H1 (cell line): Measurements from ENCODE around the gene CPED1. TPM values are rescaled to one million over a fixed set of nuclear protein-coding genes. Genes with fewer than 3 reads are reported as not detected.

ENCODE experiments used
- CTCF ChIA-PET: fragments of 300-600 bp; sonication (Branson Sonifier 250); formaldehyde crosslinking; loops from one replicate; lab custom pipeline; 2021; ENCODE audit not compliant: partially characterized antibody; lab: Charles Lee
- POLR2A ChIA-PET: fragments of 300-600 bp; sonication (Branson Sonifier 250); formaldehyde crosslinking; loops from one replicate; lab custom pipeline; 2021; ENCODE audit warnings: inconsistent platforms; ENCODE audit not compliant: partially characterized antibody; lab: Charles Lee
- DNase-seq, 2 experiments: peaks; one replicate each; pipeline versions ENCODE4 v3.0.0 to v3.0.0-alpha.2; 2010 to 2022; ENCODE audit warnings: low spot score in 2 of 2, low read depth in 1 of 2, mixed read lengths in 1 of 2
- FAIRE-seq: peaks from 2 replicates; lab custom pipeline; 2011; peaks lifted over from hg19 to GRCh38; lab: Jason Lieb, UNC
- H2AFZ ChIP-seq: 2 replicates; pipeline ENCODE4 v1.8.1; 2012; ENCODE audit warnings: low read length, inconsistent platforms
- H2AK5ac ChIP-seq: 2 replicates; pipeline ENCODE4 v1.6.1; 2013; ENCODE audit warnings: low read depth, low read length
- H2BK120ac ChIP-seq: replicated peaks from 2 replicates; pipeline ENCODE3; 2013; ENCODE audit warnings: low read depth, low read length, inconsistent platforms
- H2BK12ac ChIP-seq: 2 replicates; pipeline ENCODE4 v1.6.1; 2013; ENCODE audit warnings: low read depth, low read length
- H2BK15ac ChIP-seq: 2 replicates; pipeline ENCODE4 v1.6.1; 2013; ENCODE audit warnings: low read length
- H2BK20ac ChIP-seq: 2 replicates; pipeline ENCODE4 v1.6.1; 2013; ENCODE audit warnings: low read length
- H2BK5ac ChIP-seq: 2 replicates; pipeline ENCODE4 v1.6.1; 2013; ENCODE audit warnings: low read depth, low read length
- H3K14ac ChIP-seq: 2 replicates; pipeline ENCODE4 v1.6.1; 2013; ENCODE audit warnings: inconsistent platforms; ENCODE audit not compliant: insufficient read length
- H3K18ac ChIP-seq: 2 replicates; pipeline ENCODE4 v1.6.1; 2013; ENCODE audit warnings: low read length; ENCODE audit errors: extremely low read depth
- H3K23ac ChIP-seq: 2 replicates; pipeline ENCODE4 v1.6.1; 2013; ENCODE audit warnings: inconsistent platforms; ENCODE audit not compliant: insufficient read length
- H3K23me2 ChIP-seq: 2 replicates; pipeline ENCODE4 v1.6.1; 2013; ENCODE audit warnings: low read depth, low read length
- H3K27ac ChIP-seq: 2 replicates; pipeline ENCODE4 v1.6.1; 2011; ENCODE audit warnings: low read depth, low read length, inconsistent platforms
- H3K27me3 ChIP-seq, 4 experiments: replicated peaks in 1 of 4; 1 replicate in 1 of 4; 2 replicates in 3 of 4; pipeline versions ENCODE4 v1.6.1 to v1.8.1; 2011 to 2013; ENCODE audit warnings: low read length in 3 of 4, mild to moderate bottlenecking in 3 of 4, inconsistent platforms in 2 of 4, mixed read lengths in 2 of 4, moderate library complexity in 1 of 4; ENCODE audit not compliant: control insufficient read depth in 3 of 4, insufficient read depth in 3 of 4; ENCODE audit errors: extremely low read depth in 1 of 4
- H3K36me3 ChIP-seq, 4 experiments: 2 replicates each; pipeline versions ENCODE4 v1.6.1 to v1.8.1; 2011 to 2013; ENCODE audit warnings: mild to moderate bottlenecking in 4 of 4, low read length in 3 of 4, moderate library complexity in 2 of 4, control low read depth in 1 of 4, inconsistent platforms in 1 of 4; ENCODE audit not compliant: insufficient read depth in 4 of 4, control insufficient read depth in 2 of 4
- H3K4ac ChIP-seq: replicated peaks from 2 replicates; pipeline ENCODE3; 2013; ENCODE audit warnings: low read length, low read depth, mixed read lengths, inconsistent platforms; ENCODE audit not compliant: insufficient read length
- H3K4me1 ChIP-seq, 4 experiments: replicated peaks in 1 of 4; 1 replicate in 1 of 4; 2 replicates in 3 of 4; pipeline versions ENCODE4 v1.6.1 to v1.8.1; 2011 to 2013; ENCODE audit warnings: low read length in 3 of 4, inconsistent platforms in 2 of 4, mixed read lengths in 1 of 4; ENCODE audit not compliant: insufficient read depth in 4 of 4, control insufficient read depth in 3 of 4
- H3K4me2 ChIP-seq, 2 experiments: 2 replicates each; pipeline versions ENCODE4 v1.6.1 to v1.8.1; 2011 to 2013; ENCODE audit warnings: low read depth in 2 of 2, low read length in 2 of 2, control low read depth in 1 of 2, inconsistent platforms in 1 of 2, mild to moderate bottlenecking in 1 of 2; ENCODE audit not compliant: insufficient read depth in 1 of 2
- H3K4me3 ChIP-seq, 4 experiments: fragments of 200-600, 300-600 bp in 1 of 4; sonication (generic), shearing (Covaris generic), sonication (Bioruptor Twin) in 1 of 4; 2 replicates each; pipeline versions ENCODE4 v1.5.1 to v1.8.1; 2011 to 2016; ENCODE audit warnings: low read length in 4 of 4, low read depth in 3 of 4, control low read depth in 2 of 4, inconsistent platforms in 2 of 4, mild to moderate bottlenecking in 2 of 4, mixed read lengths in 1 of 4, moderate library complexity in 1 of 4; ENCODE audit not compliant: insufficient read depth in 2 of 4; ENCODE audit errors: extremely low read depth in 1 of 4
- H3K56ac ChIP-seq: replicated peaks from 2 replicates; pipeline ENCODE3; 2013; ENCODE audit warnings: low read depth, mild to moderate bottlenecking, mixed read lengths, low read length, inconsistent platforms; ENCODE audit not compliant: insufficient read length
- H3K79me1 ChIP-seq: 2 replicates; pipeline ENCODE4 v1.6.1; 2013; ENCODE audit warnings: low read depth, low read length, control low read depth
- H3K79me2 ChIP-seq, 2 experiments: 2 replicates each; pipeline versions ENCODE4 v1.6.1 to v1.8.1; 2012 to 2013; ENCODE audit warnings: low read length in 2 of 2, mild to moderate bottlenecking in 2 of 2, inconsistent platforms in 1 of 2; ENCODE audit not compliant: insufficient read depth in 2 of 2, control insufficient read depth in 1 of 2
- H3K9ac ChIP-seq, 4 experiments: replicated peaks in 1 of 4; 1 replicate in 1 of 4; 2 replicates in 3 of 4; pipeline versions ENCODE4 v1.6.1 to v1.8.1; 2011 to 2013; ENCODE audit warnings: low read depth in 3 of 4, low read length in 3 of 4, control low read depth in 2 of 4, mild to moderate bottlenecking in 2 of 4, moderate library complexity in 2 of 4, inconsistent platforms in 1 of 4; ENCODE audit errors: extremely low read depth in 1 of 4
- H3K9me3 ChIP-seq, 2 experiments: 2 replicates each; pipeline versions ENCODE4 v1.6.1 to v1.8.1; 2012 to 2013; ENCODE audit warnings: mild to moderate bottlenecking in 2 of 2, moderate library complexity in 2 of 2, control low read depth in 1 of 2, inconsistent platforms in 1 of 2, low read depth in 1 of 2, low read length in 1 of 2, mixed read lengths in 1 of 2; ENCODE audit not compliant: insufficient read depth in 2 of 2
- H4K20me1 ChIP-seq, 2 experiments: replicated peaks in 1 of 2; 2 replicates each; pipeline versions ENCODE3 to v1.8.1; 2011 to 2013; ENCODE audit warnings: inconsistent platforms in 2 of 2, low read length in 2 of 2, mild to moderate bottlenecking in 1 of 2; ENCODE audit not compliant: insufficient read depth in 2 of 2, control insufficient read depth in 1 of 2
- H4K5ac ChIP-seq: 2 replicates; pipeline ENCODE4 v1.6.1; 2013; ENCODE audit warnings: low read length, low read depth, mixed read lengths, inconsistent platforms; ENCODE audit not compliant: insufficient read length
- H4K8ac ChIP-seq: 2 replicates; pipeline ENCODE4 v1.8.0; 2013; ENCODE audit warnings: mild to moderate bottlenecking, moderate library complexity, low read length, inconsistent platforms; ENCODE audit not compliant: insufficient read depth; ENCODE audit errors: extremely low read depth
- H4K91ac ChIP-seq: replicated peaks from 2 replicates; pipeline ENCODE3; 2013; ENCODE audit warnings: low read length, mixed read lengths, inconsistent platforms; ENCODE audit not compliant: insufficient read length
- BRCA1 ChIP-seq: IDR thresholded peaks from 2 replicates; pipeline ENCODE4 v1.6.1; 2012; ENCODE audit warnings: low read depth, low read length, improper control_type of control experiment
- WGBS, 2 experiments: shearing (Covaris generic) in 1 of 2; methylation state at CpG; one replicate each; pipeline versions ENCODE4 v1.1.6 to v1.1.7; 2013 to 2015; ENCODE audit warnings: low lambda C conversion rate in 2 of 2, mixed read lengths in 2 of 2, inconsistent platforms in 1 of 2, low coverage in 1 of 2, missing lambda C conversion rate in 1 of 2; ENCODE audit not compliant: insufficient replicate concordance in 2 of 2, insufficient coverage in 1 of 2, insufficient read length in 1 of 2; ENCODE audit errors: extremely low coverage in 1 of 2, missing lambda C conversion rate in 1 of 2; 5-methylcytosine and 5-hydroxymethylcytosine counted together
- polyA plus RNA-seq, 7 experiments: library from polyadenylated mRNA; depleted of rRNA in 3 of 7; stranded (reverse) in 5 of 7; unstranded in 2 of 7; fragments of >200 nt in 5 of 7; fragments of 200-250 nt in 2 of 7; gene quantifications; 1 replicate in 5 of 7; 2 replicates in 1 of 7; 4 replicates in 1 of 7; pipeline versions ENCODE4 v1.2.1 to v1.2.3, GENCODE V29; 2011 to 2013; ENCODE audit warnings: missing spikeins in 2 of 7, mixed read lengths in 2 of 7
- total RNA-seq: library from RNA; stranded (reverse); fragmentation: NEBNext Ultra II Directional; extraction: Animal tissue kit (Norgen Biotek cat#: 25700); gene quantifications from 2 replicates; pipeline ENCODE4 v1.2.1, GENCODE V29; 2021

CPED1 gene
- total and polyA plus RNA-seq, 2 of the 8 experiments (the other 6 are each of a cell fraction or from before 2014, with no cell fraction given): 0.08 to 0.39 TPM

- H4K8ac ChIP-seq: no peak overlapping the region
- H3K79me1 ChIP-seq: no peaks in the 10 kb centered on the region
- CTCF ChIA-PET: no interaction called here
- no peak overlapping the region for H3K4me3 ChIP-seq
- H3K18ac ChIP-seq: no peak overlapping the region
- no peak overlapping the region for H3K56ac ChIP-seq
- no peaks in the 10 kb centered on the region for H4K20me1 ChIP-seq
- H2BK15ac ChIP-seq: no peak overlapping the region
- H3K4ac ChIP-seq: no peak overlapping the region
- H2AFZ ChIP-seq: 0 out of 2 replicates have a peak overlapping the region, but pooled peaks have one; percentile 31
- no peak overlapping the region for H2BK12ac ChIP-seq
- no peaks in the 10 kb centered on the region; the same call in 1 of the 2 replicates for H3K23me2 ChIP-seq
- H3K27me3 ChIP-seq: peaks cover 0 to 2% (median 0%) of the 10 kb centered on the region in 4 experiments; a peak in 1 of 7 replicates
- no peak overlapping the region for H2BK20ac ChIP-seq
- H3K4me2 ChIP-seq: no peak overlapping the region
- H3K14ac ChIP-seq: no peak overlapping the region
- H3K23ac ChIP-seq: no peak overlapping the region
- H4K5ac ChIP-seq: no peak overlapping the region
- H3K36me3 ChIP-seq: no peaks in the 10 kb centered on the region
- H2BK5ac ChIP-seq: no peak overlapping the region
- no peaks in the 10 kb centered on the region for H3K4me1 ChIP-seq
- H3K79me2 ChIP-seq: no peaks in the 10 kb centered on the region
- no peak overlapping the region for H4K91ac ChIP-seq
- H3K27ac ChIP-seq: no peak overlapping the region
- no peak overlapping the region for H3K9ac ChIP-seq
- H2BK120ac ChIP-seq: no peak overlapping the region
- TF ChIP-seq BRCA1: no peak
- TF ChIP-seq, all 59 proteins: peak for 0
- H3K9me3 ChIP-seq: no peaks in the 10 kb centered on the region
- FAIRE-seq (no peak), DNase-seq (no peak)
- POLR2A ChIA-PET: no interaction called here
- no peak overlapping the region for H2AK5ac ChIP-seq
- WGBS, 2 experiments: 76% methylated on average over 3 of the region's 3 CpGs; no CpG with 5 or more reads in 1 of the 2 experiments
Measured at GRCh38 chr7:121211253-121211652, 222.7 kb downstream of the CPED1 start.
